ENCODE data around the gene TRPV3. TPM values are rescaled to one million over a fixed set of nuclear protein-coding genes. Genes with fewer than 3 reads are reported as not detected.

Gene TRPV3
- total RNA-seq, 1 experiment from 2014 or later, result 0.13 TPM

- no peak overlapping the region for H3K27ac ChIP-seq (ENCODE audit: low read depth, low read length, poor library complexity, severe bottlenecking)
- H3K27me3 ChIP-seq (replicated peaks; ENCODE audit: insufficient read depth, low read depth, low read length, poor library complexity), result peaks cover 11% of the 10 kb centered on the region
- no peak for DNase-seq (ENCODE audit: low spot score)
- POLR2A ChIA-PET (ENCODE audit: low non-redundant PET), result no interaction called here
- TF ChIP-seq EZH2 (IDR thresholded peaks at IDR 0.05; ENCODE audit: borderline replicate concordance, low read depth, low read length, poor library complexity, severe bottlenecking) (no peak), CTCF (conservative IDR thresholded peaks at IDR 0.05; ENCODE audit: low read depth, low read length) (no peak)
- no TSS peak for BruUV-seq (replicated peaks)
- intact Hi-C loops (cut with micrococcal nuclease; ENCODE audit: unreplicated experiment), result no loop called here
- CTCF ChIA-PET, result no interaction called here
- no peak overlapping the region for H3K4me3 ChIP-seq (ENCODE audit: low read depth, low read length, poor library complexity, severe bottlenecking)
- H3K9me3 ChIP-seq (ENCODE audit: low read depth, low read length, poor library complexity, severe bottlenecking), result no peaks in the 10 kb centered on the region
- no peaks in the 10 kb centered on the region for H3K36me3 ChIP-seq (ENCODE audit: insufficient read depth, low read length, poor library complexity, severe bottlenecking)
- H3K4me1 ChIP-seq (ENCODE audit: insufficient read depth, low read length, poor library complexity, severe bottlenecking), result no peaks in the 10 kb centered on the region
Measured at GRCh38 chr17:3542410-3543088, 15.1 kb downstream of the TRPV3 start.

- Histone ChIP-seq H3K4me3 (ENCODE audit: low read depth, low read length, poor library complexity, severe bottlenecking) (no peak overlapping the region), H3K4me1 (ENCODE audit: insufficient read depth, low read length, poor library complexity, severe bottlenecking) (no peaks in the 10 kb centered on the region), H3K36me3 (ENCODE audit: insufficient read depth, low read length, poor library complexity, severe bottlenecking) (no peaks in the 10 kb centered on the region), H3K27ac (ENCODE audit: low read depth, low read length, poor library complexity, severe bottlenecking) (no peak overlapping the region), H3K9me3 (ENCODE audit: low read depth, low read length, poor library complexity, severe bottlenecking) (no peaks in the 10 kb centered on the region), H3K27me3 (replicated peaks; ENCODE audit: insufficient read depth, low read depth, low read length, poor library complexity) (peaks cover 11% of the 10 kb centered on the region)
- POLR2A ChIA-PET (ENCODE audit: low non-redundant PET), result no interaction called here
- no TSS peak for BruUV-seq (replicated peaks)
- CTCF ChIA-PET, result interaction anchor here (0.6 kb wide), 1 partner anchor 39 kb away, joined by 3 read pairs; no protein-coding TSS in a partner anchor
- no peak for TF ChIP-seq CTCF (conservative IDR thresholded peaks at IDR 0.05; ENCODE audit: low read depth, low read length)
- intact Hi-C loops (cut with micrococcal nuclease; ENCODE audit: unreplicated experiment), result no loop called here
- DNase-seq (ENCODE audit: low spot score), result no peak
Measured at GRCh38 chr17:3539881-3540540, 17.6 kb downstream of the TRPV3 start.

- BruUV-seq (replicated peaks), result no TSS peak
- Histone ChIP-seq H3K36me3 (ENCODE audit: insufficient read depth, low read length, poor library complexity, severe bottlenecking) (no peaks in the 10 kb centered on the region), H3K4me3 (ENCODE audit: low read depth, low read length, poor library complexity, severe bottlenecking) (no peak overlapping the region), H3K27ac (ENCODE audit: low read depth, low read length, poor library complexity, severe bottlenecking) (no peak overlapping the region), H3K27me3 (replicated peaks; ENCODE audit: insufficient read depth, low read depth, low read length, poor library complexity) (no peaks in the 10 kb centered on the region), H3K4me1 (ENCODE audit: insufficient read depth, low read length, poor library complexity, severe bottlenecking) (no peaks in the 10 kb centered on the region), H3K9me3 (ENCODE audit: low read depth, low read length, poor library complexity, severe bottlenecking) (no peaks in the 10 kb centered on the region)
- no peak for DNase-seq (ENCODE audit: low spot score)
- intact Hi-C loops (cut with micrococcal nuclease; ENCODE audit: unreplicated experiment), result no loop called here
- CTCF ChIA-PET, result no interaction called here
- POLR2A ChIA-PET (ENCODE audit: low non-redundant PET), result no interaction called here
- no peak for TF ChIP-seq EZH2 (IDR thresholded peaks at IDR 0.05; ENCODE audit: borderline replicate concordance, low read depth, low read length, poor library complexity, severe bottlenecking)
- TF ChIP-seq CTCF (conservative IDR thresholded peaks at IDR 0.05; ENCODE audit: low read depth, low read length), result no peak
Measured at GRCh38 chr17:3536716-3537115, 20.9 kb downstream of the TRPV3 start.
